Measurements from ENCODE around the gene STXBP6.

Gene STXBP6

GRCh38 chr14:25050269-25051150 lies 563 bp upstream of the STXBP6 start:
- peak; percentile 89 for DNase-seq

- DNase-seq = peak; percentile 47
These were observed 817 bp downstream of the STXBP6 start for GRCh38 chr14:25049093-25049567.

- peak; percentile 50 for DNase-seq
These were observed 1.6 kb downstream of the STXBP6 start for GRCh38 chr14:25048170-25049016.

- no peak for DNase-seq
These were observed 3.5 kb downstream of the STXBP6 start for GRCh38 chr14:25046301-25046943.

- DNase-seq = no peak
These were observed 5.7 kb downstream of the STXBP6 start for GRCh38 chr14:25044106-25044698.

- peak; percentile 71 for DNase-seq
These were observed 7.3 kb downstream of the STXBP6 start for GRCh38 chr14:25042362-25043299.

- DNase-seq = peak; percentile 99
These were observed 8.0 kb downstream of the STXBP6 start for GRCh38 chr14:25041898-25042297.

GRCh38 chr14:25041484-25041883 lies 8.5 kb downstream of the STXBP6 start:
- no peak for DNase-seq

- DNase-seq = no peak
These were observed 10.0 kb downstream of the STXBP6 start for GRCh38 chr14:25039933-25040332.

- DNase-seq = no peak
These were observed 11.8 kb downstream of the STXBP6 start for GRCh38 chr14:25038044-25038668.

GRCh38 chr14:25037032-25037431 lies 12.9 kb downstream of the STXBP6 start:
- DNase-seq = no peak

- DNase-seq = no peak
These were observed 14.9 kb downstream of the STXBP6 start for GRCh38 chr14:25034803-25035681.

GRCh38 chr14:25033358-25033757 lies 16.6 kb downstream of the STXBP6 start:
- no peak for DNase-seq

GRCh38 chr14:25032092-25032784 lies 17.7 kb downstream of the STXBP6 start:
- no peak for DNase-seq

- no peak for DNase-seq
These were observed 23.3 kb downstream of the STXBP6 start for GRCh38 chr14:25026476-25027137.

- DNase-seq = no peak
These were observed 30.1 kb downstream of the STXBP6 start for GRCh38 chr14:25019892-25020291.

- DNase-seq = peak; percentile 90
These were observed 32.4 kb downstream of the STXBP6 start for GRCh38 chr14:25017562-25017961.

GRCh38 chr14:25015761-25016160 lies 34.2 kb downstream of the STXBP6 start:
- no peak for DNase-seq

GRCh38 chr14:25014440-25014839 lies 35.5 kb downstream of the STXBP6 start:
- DNase-seq = peak; percentile 78
